ENCODE measurements around the gene FNDC11.

Gene FNDC11

DNA sequence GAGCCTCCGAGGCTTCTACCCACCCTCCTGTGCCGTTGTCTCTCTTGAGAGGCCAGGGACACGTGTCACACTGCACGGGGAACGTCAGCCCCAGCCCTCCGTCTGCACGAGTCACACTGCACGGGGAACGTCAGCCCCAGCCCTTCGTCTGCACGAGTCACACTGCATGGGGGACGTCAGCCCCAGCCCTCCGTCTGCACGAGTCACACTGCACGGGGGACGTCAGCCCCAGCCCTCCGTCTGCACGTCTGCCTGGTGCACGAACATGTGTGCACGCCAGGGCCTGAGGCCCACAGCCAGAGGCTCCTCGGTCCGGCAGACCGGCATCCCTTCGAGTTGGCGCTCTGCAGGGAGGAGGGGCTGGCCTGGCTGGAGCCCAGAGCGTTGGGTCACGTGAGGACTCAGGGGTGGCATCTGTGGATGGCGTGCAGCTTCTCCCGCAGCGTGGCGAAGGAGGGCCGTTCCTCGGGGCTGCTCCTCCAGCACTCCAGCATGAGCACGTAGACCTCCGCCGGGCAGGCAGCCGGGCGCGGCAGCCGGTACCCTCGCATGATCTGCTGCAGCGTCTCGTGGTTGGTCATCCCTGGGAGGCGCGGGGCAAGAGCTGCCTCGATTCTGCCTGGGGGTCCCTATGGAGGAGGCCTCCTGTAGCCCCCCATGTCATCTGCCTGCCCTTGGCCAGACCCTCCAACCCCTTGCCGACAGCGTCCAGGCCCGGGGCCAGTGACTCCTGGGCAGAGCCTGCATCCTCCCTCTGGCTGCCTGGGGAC lies 13.4 kb upstream of the FNDC11 start:
- no peak for DNase-seq (ENCODE audit: low read depth)

DNA sequence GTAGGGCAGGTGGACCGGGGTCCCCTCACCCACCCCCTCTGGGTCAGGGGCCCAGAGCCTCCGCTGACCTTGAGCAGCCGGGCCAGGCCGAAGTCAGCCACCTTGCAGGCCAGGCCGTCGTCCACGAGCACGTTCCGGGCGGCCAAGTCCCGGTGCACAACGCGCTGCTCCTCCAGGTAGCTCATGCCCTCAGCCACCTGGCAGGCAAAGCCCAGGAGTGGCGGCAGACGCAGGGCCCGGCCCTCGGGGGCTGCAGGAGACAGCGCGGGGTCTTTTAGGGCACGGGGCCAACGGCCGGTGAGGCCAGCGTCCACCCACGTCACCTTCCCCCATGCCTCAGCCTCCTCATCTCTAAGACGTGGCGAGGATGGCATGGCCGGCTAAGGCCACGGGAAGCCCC lies 12.6 kb upstream of the FNDC11 start:
- no peak for DNase-seq (ENCODE audit: low read depth)

- no peak for DNase-seq (ENCODE audit: low read depth)
Measured at GRCh38 chr20:63542031-63542559, 11.9 kb upstream of the FNDC11 start.

- DNase-seq (ENCODE audit: low read depth) = no peak
Measured at GRCh38 chr20:63542696-63543095, 11.3 kb upstream of the FNDC11 start.

GRCh38 chr20:63543131-63543530 lies 10.8 kb upstream of the FNDC11 start:
- no peak for DNase-seq (ENCODE audit: low read depth)

- no peak for DNase-seq (ENCODE audit: low read depth)
Measured at GRCh38 chr20:63543733-63544132, 10.2 kb upstream of the FNDC11 start.

DNA sequence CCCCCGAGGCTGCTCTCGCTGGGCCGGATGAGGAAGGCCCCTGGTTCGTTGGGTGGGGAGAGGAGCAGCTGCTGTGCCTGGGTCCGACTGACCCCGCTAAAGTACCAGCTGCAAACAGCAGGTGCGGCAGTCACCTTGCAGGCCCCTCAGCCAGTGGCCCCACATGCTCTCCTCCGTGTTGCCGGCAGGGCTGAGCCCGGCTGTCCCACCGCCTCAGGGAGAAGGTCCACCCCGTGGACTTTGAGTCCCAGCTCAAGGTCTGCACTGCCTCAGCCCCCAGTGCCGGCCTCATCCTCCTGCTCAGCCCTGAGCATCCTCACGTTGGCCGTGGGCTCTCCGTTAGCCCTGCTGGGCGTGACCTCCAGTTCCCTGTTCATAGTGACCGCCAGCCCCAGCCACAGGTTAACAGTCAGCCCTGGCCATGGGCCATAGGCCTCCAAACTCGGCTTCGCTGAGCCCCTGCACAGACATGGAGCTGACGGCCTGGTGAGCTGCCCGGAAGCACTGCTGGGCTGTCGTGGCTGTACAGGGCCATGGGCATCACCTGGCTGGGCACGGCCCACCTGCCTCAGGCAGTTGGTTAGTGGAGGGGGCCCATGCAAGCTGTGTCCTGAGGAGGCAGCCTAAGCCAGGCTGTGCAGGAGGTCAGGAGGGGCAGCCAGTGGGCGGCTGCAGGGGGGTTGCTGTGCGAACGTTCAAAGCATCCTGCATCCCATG lies 9.6 kb upstream of the FNDC11 start:
- DNase-seq (ENCODE audit: low read depth) = no peak

GRCh38 chr20:63544958-63545516 lies 8.9 kb upstream of the FNDC11 start:
- DNase-seq (ENCODE audit: low read depth) = no peak

GRCh38 chr20:63545814-63546213 lies 8.1 kb upstream of the FNDC11 start:
- no peak for DNase-seq (ENCODE audit: low read depth)

GRCh38 chr20:63546256-63546955 lies 7.6 kb upstream of the FNDC11 start:
- no peak for DNase-seq (ENCODE audit: low read depth)

GRCh38 chr20:63546956-63547724 lies 6.8 kb upstream of the FNDC11 start:
- no peak for DNase-seq (ENCODE audit: low read depth)

DNA sequence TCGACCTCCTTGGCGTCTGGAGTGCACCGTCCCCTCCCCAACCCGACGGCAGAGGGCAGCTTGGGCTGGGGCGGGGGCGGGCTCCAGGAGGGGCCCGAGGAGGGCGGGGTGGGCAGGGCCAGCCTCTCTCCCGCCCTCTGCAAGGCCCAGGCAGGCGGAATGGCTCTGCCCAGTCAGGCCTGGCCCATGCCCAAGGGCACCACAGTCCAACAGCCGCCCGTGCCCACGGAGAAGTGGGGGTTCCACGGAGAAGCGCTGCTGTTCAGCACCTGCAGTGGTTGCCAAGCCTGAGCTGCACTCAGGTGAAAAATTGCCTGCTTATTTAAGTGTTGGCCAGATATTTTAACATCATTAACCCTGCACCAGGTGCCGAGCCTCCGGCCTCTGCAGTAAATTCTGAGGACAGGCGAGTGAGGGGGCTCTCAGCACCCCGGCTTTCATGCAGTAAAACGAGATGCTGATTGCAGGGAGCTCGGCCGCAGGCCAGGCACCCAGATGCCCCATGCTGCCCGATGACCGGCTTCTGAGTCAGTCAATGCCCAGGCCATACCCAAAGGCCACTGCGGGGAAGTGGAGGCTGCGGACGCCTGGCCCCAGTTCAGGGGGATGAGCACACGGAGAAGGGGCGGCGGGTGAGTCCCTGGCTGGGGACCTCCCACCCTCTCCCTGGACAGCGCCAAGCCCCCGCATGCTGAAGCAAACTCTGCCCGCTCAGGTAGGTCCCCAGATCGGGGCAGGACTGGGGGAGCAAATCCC lies 6.1 kb upstream of the FNDC11 start, which contains the start of gene SRMS:
TSS of gene SRMS (minus strand) at position 25 of the 756 bp plus-strand sequence. CDS start 286 bp downstream, outside the sequence.
- DNase-seq (ENCODE audit: low read depth) = no peak

- no peak for DNase-seq (ENCODE audit: low read depth)
Measured at GRCh38 chr20:63548542-63548941, 5.4 kb upstream of the FNDC11 start.

- no peak for DNase-seq (ENCODE audit: low read depth)
Measured at GRCh38 chr20:63549019-63549418, 4.9 kb upstream of the FNDC11 start.

GRCh38 chr20:63549679-63550282 lies 4.2 kb upstream of the FNDC11 start:
- no peak for DNase-seq (ENCODE audit: low read depth)

DNA sequence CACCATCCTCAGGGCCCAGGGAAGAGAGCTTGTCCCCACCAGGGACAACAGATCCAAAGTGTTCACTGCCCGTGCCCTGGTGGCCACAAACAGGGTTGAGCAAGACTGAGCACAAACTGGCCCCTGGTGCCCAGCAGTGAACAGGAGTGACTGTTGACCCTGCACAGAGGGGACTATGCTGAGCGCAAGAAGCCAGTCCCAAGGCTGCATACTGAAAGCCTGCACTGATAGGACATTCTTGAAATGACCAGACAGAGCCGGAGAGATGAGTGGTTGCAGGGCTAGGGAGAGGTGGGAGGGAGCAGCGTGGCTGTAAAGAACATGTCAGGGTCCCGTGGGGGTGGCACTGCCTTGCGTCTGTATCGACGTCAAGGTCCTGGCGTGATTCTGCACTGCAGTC lies 2.9 kb upstream of the FNDC11 start:
- DNase-seq (ENCODE audit: low read depth) = no peak

- DNase-seq (ENCODE audit: low read depth) = no peak
Measured at GRCh38 chr20:63552481-63553249, 1.3 kb upstream of the FNDC11 start.

- no peak for DNase-seq (ENCODE audit: low read depth)
Measured at GRCh38 chr20:63553251-63553932, 567 bp upstream of the FNDC11 start.

Data from HS-27A (cell line).